GM12874 (cell line): ENCODE results near the gene SCN1A.

Experiments used
- TF ChIP-seq, protein P1 (sequence below): IDR thresholded peaks from 2 replicates; pipeline ENCODE4 v1.5.1; 2011; ENCODE audit warnings: low read depth, mild to moderate bottlenecking, control low read depth, low read length, moderate library complexity; ENCODE audit not compliant: insufficient read depth

Gene SCN1A

GRCh38 chr2:166092889-166093288, 34.9 kb downstream of the SCN1A start:
- TF ChIP-seq, protein P1, sequence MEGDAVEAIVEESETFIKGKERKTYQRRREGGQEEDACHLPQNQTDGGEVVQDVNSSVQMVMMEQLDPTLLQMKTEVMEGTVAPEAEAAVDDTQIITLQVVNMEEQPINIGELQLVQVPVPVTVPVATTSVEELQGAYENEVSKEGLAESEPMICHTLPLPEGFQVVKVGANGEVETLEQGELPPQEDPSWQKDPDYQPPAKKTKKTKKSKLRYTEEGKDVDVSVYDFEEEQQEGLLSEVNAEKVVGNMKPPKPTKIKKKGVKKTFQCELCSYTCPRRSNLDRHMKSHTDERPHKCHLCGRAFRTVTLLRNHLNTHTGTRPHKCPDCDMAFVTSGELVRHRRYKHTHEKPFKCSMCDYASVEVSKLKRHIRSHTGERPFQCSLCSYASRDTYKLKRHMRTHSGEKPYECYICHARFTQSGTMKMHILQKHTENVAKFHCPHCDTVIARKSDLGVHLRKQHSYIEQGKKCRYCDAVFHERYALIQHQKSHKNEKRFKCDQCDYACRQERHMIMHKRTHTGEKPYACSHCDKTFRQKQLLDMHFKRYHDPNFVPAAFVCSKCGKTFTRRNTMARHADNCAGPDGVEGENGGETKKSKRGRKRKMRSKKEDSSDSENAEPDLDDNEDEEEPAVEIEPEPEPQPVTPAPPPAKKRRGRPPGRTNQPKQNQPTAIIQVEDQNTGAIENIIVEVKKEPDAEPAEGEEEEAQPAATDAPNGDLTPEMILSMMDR, result no peak

DNA sequence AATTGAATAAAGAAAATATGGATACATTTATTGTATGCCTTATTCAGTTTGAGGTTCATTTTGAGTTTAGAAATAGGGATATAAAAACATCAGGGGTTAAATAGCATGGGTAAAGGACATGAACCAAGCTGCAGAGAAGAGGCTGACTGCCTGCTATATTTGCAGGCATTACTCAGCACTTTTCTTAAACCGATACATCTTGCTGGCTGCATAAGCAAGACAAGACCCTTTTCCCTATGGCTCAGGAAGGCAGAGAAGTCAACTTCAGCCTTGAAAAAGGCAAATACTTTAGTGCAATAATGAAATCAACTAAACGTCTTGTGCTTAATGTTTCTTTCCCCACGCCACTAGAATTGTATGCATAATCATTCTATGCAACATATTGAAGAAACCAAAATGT, 36.4 kb downstream of the SCN1A start:
- TF ChIP-seq, protein P1, result no peak

GRCh38 chr2:166090908-166091307, 36.9 kb downstream of the SCN1A start:
- TF ChIP-seq, protein P1, result no peak

GRCh38 chr2:166090346-166090745, 37.5 kb downstream of the SCN1A start:
- TF ChIP-seq, protein P1, result no peak

- TF ChIP-seq, protein P1, result no peak
Observed at GRCh38 chr2:166088634-166089033, 39.2 kb downstream of the SCN1A start.

DNA sequence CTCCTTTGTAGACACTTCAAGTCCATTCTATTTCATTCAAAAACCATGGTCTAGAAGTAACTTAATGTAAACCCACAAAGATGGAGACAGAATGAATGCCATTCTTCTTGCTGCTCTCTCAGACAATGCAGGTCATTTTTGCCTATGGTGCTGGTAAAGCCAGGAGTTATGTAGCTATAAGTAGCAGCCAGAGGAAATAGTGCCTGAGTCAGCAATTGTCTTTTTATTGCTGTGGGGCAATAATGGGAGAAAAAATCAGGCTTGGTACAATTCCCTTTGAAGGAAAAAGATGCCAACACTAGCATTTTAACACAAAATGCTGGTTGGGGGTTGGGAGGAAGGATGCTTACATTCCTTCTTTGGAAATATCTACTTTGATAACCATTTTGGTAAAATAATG, 43.5 kb downstream of the SCN1A start:
- TF ChIP-seq, protein P1, result no peak

GRCh38 chr2:166082736-166083135, 45.1 kb downstream of the SCN1A start:
- TF ChIP-seq, protein P1, result no peak

DNA sequence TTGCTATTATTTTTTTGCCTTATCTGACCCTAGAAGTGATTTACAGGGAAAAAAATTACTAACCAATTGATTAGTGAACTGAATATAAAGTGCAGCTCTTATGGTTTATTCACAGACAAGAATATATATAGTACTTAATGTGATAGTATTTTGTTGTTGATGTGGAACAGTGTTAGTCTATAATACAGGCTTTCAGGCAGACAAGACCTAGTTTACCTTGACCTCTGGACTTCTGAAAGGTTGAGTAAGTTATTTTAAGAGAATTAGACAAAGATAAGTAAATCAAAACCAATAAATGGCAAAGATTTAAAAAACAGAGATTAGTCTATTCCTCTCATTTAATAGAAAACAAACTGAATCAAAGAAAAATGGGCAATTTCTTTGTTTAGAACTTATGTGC, 46.0 kb downstream of the SCN1A start:
- TF ChIP-seq, protein P1, result no peak
